ENCODE data around the gene IFT88.
A peak's percentile ranks its signal among the peaks of the same experiment; 100 is the strongest.

IFT88 gene, protein sequence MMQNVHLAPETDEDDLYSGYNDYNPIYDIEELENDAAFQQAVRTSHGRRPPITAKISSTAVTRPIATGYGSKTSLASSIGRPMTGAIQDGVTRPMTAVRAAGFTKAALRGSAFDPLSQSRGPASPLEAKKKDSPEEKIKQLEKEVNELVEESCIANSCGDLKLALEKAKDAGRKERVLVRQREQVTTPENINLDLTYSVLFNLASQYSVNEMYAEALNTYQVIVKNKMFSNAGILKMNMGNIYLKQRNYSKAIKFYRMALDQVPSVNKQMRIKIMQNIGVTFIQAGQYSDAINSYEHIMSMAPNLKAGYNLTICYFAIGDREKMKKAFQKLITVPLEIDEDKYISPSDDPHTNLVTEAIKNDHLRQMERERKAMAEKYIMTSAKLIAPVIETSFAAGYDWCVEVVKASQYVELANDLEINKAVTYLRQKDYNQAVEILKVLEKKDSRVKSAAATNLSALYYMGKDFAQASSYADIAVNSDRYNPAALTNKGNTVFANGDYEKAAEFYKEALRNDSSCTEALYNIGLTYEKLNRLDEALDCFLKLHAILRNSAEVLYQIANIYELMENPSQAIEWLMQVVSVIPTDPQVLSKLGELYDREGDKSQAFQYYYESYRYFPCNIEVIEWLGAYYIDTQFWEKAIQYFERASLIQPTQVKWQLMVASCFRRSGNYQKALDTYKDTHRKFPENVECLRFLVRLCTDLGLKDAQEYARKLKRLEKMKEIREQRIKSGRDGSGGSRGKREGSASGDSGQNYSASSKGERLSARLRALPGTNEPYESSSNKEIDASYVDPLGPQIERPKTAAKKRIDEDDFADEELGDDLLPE

GRCh38 chr13:20566898-20567874, at the start of gene IFT88:
Gene IFT88 (plus strand): TSS chr13:20567157. CDS start chr13:20574386, 7,229 bp downstream.
- peak; percentile 78 for DNase-seq

- no peak for DNase-seq
Observed at GRCh38 chr13:20518660-20519100, 48.3 kb upstream of the IFT88 start.

GRCh38 chr13:20519875-20520274, 47.1 kb upstream of the IFT88 start:
- no peak for DNase-seq

GRCh38 chr13:20521364-20522115, 45.4 kb upstream of the IFT88 start:
- DNase-seq = no peak

GRCh38 chr13:20525144-20525600, 41.8 kb upstream of the IFT88 start:
- no peak for DNase-seq

- peak; percentile 71 for DNase-seq
Observed at GRCh38 chr13:20525601-20526544, 41.1 kb upstream of the IFT88 start, which contains the start of gene CRYL1. Gene CRYL1 (minus strand): TSS chr13:20525857. CDS start chr13:20525794, 63 bp downstream.

DNA sequence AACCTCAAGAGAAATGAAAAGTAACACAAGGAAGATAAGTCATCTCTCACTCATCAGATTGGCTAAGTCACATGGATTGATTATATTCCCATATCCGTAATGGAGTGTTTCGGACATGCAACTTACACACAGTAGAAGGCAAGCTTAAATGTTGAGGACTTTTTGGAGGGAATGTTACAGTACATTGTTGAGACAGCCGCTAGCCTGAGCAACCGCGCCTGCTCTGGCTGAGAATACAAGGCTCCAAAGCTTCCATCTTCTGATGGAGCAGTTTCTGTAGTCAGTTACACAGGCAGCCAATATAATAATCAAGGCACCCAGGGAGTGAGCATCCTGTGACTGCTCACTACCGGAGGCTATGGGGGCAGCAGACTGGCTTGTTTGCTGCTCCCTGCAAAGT, 40.3 kb upstream of the IFT88 start:
- no peak for DNase-seq

DNA sequence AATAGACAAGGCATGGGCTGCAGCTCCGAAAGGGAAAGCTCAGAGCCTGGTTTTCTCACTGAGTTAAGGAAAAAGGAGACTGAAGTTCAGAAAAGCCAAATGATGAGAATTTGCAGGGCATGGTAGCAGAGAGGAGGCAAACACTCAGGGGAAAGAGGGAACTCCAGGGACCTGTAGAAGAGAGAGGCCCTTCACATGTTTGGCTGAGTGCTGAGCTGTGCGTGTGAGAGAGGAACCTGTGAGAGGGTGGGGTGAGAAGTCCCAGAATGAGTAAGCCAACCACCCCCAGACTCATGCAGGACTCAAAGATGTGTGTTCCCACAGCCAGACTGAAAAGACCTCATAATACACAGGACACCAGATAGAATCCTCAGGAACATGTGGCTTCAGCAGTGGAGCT, 38.5 kb upstream of the IFT88 start:
- DNase-seq = peak; percentile 22

GRCh38 chr13:20534038-20534608, 32.8 kb upstream of the IFT88 start:
- DNase-seq = no peak

- DNase-seq = no peak
Observed at GRCh38 chr13:20536992-20537391, 30.0 kb upstream of the IFT88 start.

GRCh38 chr13:20544201-20544923, 22.6 kb upstream of the IFT88 start:
- no peak for DNase-seq

- no peak for DNase-seq
Observed at GRCh38 chr13:20546556-20546955, 20.4 kb upstream of the IFT88 start.

DNA sequence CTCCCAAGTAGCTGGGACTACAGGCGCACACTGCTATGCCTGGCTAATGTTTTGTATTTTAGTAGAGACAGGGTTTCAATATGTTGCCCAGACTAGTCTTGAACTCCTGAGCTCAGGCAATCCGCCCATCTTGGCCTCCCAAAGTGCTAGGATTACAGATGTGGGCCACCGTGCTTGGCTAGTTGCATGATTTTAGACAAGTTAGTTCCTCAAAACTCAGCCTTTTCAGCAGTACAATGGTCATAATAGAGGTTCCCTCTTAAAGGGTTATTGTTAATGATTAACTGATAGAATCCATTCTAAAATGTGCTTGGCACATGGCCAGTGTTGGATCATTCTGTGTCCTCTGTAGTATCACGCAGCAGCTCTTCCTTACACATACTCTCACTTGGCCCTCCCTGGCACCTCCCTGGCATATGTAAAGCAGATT, 19.5 kb upstream of the IFT88 start:
- DNase-seq = no peak

GRCh38 chr13:20550799-20551198, 16.2 kb upstream of the IFT88 start:
- DNase-seq = no peak

GRCh38 chr13:20553311-20553710, 13.6 kb upstream of the IFT88 start:
- no peak for DNase-seq

DNA sequence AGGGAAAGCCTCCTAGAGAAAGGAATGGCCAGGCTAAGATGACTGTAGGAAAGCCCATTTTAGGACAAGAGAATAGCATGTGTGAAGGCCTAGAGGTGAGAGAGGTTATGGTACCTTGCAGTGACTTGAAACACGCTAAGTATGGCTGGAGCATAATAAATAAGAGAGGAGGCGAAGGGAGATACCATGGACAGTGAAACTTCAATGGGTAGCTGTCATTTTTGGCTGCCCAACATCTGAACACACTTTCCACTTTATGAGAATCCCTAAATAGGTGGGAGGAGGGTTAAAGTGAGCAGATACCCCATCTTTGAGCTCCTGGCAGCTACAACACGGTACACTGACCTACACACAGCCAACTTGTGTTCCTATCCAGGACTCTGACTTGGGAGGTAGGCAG, 8.0 kb upstream of the IFT88 start:
- no peak for DNase-seq

GRCh38 chr13:20559659-20560356, 7.1 kb upstream of the IFT88 start:
- no peak for DNase-seq

DNA sequence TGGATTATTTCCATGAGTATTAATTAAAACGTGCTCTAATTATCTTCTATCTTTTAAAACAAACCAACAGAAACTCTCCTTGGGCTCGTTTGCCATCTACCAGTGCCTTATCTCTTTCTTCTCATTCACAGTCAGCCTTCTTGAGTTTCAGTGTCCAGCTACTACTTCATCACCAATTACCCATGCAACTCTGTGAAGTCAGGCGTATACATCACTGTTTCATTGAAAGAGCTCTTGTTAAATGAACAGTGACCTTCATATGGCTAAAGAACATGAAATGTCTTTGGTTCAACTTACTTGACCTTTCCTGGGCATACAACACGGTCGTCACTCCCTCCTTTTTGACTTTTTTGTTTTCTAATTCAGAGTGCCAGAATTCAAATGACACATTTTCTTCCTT, 5.2 kb upstream of the IFT88 start:
- no peak for DNase-seq
